ENCODE data around the gene MEX3D.

MEX3D gene

GRCh38 chr19:1514986-1515721, 53.0 kb downstream of the MEX3D start:
- no peak for DNase-seq

GRCh38 chr19:1514295-1514661, 53.8 kb downstream of the MEX3D start:
- DNase-seq: no peak

- DNase-seq: peak; percentile 53
Observed at GRCh38 chr19:1513499-1514294, 54.4 kb downstream of the MEX3D start.

GRCh38 chr19:1512671-1513498, 55.2 kb downstream of the MEX3D start, which contains the start of gene ADAMTSL5:
Gene ADAMTSL5 (minus strand): TSS chr19:1513019. CDS start chr19:1510943, 2,076 bp downstream.
- DNase-seq: peak; percentile 53

GRCh38 chr19:1511318-1512317, 56.5 kb downstream of the MEX3D start:
- no peak for DNase-seq

- DNase-seq: no peak
Observed at GRCh38 chr19:1510807-1511206, 57.3 kb downstream of the MEX3D start.

- DNase-seq: no peak
Observed at GRCh38 chr19:1510442-1510806, 57.7 kb downstream of the MEX3D start.

- DNase-seq: no peak
Observed at GRCh38 chr19:1509602-1510441, 58.3 kb downstream of the MEX3D start.

GRCh38 chr19:1508507-1508856, 59.6 kb downstream of the MEX3D start:
- no peak for DNase-seq

- DNase-seq: peak; percentile 96
Observed at GRCh38 chr19:1507763-1508506, 60.2 kb downstream of the MEX3D start.

- DNase-seq: no peak
Observed at GRCh38 chr19:1507192-1507660, 60.9 kb downstream of the MEX3D start.

GRCh38 chr19:1505991-1506881, 61.9 kb downstream of the MEX3D start:
- DNase-seq: no peak

GRCh38 chr19:1505012-1505411, 63.1 kb downstream of the MEX3D start:
- no peak for DNase-seq

Measured in fibroblast of skin of right quadriceps (primary cell).